GM19043 (cell line): ENCODE results near the gene EIF2AK3.
"Not testable (repeated sequence)": the region's sequence is repeated elsewhere in the genome, so short reads cannot be mapped to it uniquely, and the experiment has no call there.

ENCODE experiments used
- ATAC-seq: cut with Tn5 transposase; IDR thresholded peaks from one replicate; pipeline ENCODE4 v1.9.1; 2021; ENCODE audit warnings: low read depth; ENCODE audit not compliant: unreplicated experiment

EIF2AK3 gene

DNA sequence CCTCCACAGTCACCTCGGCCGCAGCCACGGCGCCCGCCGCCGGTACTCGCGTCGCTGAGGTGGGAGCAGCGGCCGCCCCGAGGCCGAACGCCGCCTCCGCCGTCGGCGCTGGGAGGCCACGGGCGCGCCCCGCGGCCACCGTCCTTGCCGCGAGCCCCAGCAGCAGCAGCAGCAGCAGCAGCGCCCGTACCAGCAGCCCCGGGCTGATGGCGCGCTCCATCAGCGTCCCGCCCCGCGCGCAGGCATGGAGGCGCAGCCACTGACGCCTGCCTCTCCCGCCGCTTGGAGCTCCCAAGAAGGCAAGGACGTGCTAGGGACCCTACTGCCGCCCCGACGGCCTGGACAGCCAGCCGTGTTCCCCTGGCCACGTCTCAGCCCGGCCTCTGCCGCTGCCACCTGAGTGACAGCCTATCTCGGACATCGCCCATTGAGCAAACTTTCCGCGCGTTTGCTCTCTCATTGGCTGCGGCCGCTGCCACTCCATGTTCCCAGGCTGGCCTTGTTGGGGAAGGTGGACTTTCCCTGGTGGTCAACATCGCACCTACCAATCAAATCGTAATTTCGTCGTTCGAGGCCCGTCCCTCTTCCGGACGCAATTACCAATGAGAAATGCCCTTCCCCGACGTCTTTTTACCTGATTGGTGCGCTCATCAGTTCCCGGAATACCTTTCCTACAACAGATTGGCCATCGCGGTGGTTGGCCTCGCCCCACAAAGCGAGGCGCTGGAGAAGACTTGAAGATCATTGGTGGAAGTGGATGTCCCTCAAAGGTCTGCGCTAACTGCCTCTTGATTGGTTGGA, at the start of gene EIF2AK3:
Gene EIF2AK3 (minus strand): TSS at position 410 of the 801 bp plus-strand sequence. CDS start 190 bp downstream, at position 220.
- ATAC-seq: peak; percentile 84

DNA sequence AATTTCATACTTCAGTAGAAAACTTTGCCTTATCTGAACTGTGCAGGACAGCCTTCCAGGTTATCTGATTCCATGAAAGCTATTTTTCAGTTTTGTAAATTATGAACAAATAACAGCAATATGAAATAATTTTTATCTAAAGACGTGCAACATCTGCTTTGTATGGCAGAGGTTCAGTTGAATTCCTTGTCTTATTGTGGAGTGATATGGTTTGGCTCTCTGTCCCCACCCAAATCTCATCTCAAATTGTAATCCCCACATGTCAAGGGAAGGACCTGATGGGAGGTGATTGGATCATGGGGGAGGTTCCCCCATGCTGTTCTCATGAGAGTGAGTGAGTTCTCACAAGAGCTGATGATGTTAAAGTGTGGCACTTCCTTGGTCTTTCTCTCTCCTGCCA, 46.1 kb upstream of the EIF2AK3 start:
- no peak for ATAC-seq

DNA sequence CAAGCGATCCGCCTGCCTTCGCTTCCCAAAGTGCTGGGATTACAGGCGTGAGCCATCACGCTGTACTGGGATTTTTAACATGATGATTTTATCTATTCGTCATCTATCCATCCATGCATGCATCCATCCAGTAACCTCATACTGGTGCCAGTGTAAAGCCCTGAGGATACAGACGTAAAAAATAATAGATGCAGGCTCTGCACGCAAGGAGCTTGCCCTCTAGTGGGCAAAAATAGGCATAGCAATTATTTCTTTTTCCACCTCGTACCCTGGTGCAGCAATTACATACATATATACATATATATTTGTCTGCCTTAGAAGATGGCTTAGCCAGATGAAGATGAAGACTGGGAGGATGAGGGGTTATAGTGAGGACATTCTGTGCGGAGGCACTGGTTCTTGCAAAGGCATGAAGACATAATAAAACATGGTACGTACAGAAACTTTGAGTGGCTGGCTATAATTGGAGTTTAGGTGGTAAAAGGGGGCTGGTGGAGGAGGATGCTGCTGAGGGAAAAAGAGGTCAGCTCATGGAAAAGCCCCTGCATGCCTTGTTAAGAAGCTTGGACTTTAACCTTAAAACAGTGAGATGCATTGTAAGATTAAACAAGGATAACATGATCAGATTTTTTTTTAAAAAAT, 44.6 kb upstream of the EIF2AK3 start:
- no peak for ATAC-seq

DNA sequence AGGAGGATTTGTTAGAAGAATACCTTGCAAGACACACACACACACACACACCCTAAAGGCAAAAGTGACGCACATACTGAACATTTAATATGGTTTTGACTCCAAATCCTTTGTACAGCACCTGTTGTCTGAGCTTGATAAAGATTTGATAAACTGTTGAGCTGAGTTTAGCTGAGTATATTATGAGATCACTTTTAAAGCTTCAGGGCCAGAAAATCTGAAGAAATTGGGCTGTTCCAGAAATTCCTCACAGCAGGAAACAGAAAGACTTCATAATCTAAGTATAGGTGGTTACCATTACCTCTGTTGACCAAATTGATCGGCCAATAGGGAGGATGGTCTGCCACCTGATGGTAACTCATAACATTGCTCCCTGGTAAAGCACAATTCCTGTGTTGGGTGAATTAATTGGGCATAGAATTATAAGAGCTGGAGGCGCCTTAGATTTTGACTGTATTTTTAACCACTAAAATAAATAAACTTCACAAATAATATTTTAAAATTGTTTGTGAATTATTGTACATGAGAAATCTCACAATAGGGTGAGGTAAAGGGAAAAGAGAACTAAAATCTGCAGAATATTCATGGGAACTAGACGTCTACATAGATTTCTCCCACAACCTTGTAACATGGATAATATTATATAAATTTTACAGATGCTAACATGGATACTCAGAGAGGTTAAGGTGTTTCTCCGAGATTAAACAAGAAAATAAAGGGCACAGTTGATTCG, 42.4 kb upstream of the EIF2AK3 start:
- ATAC-seq: peak; percentile 59

DNA sequence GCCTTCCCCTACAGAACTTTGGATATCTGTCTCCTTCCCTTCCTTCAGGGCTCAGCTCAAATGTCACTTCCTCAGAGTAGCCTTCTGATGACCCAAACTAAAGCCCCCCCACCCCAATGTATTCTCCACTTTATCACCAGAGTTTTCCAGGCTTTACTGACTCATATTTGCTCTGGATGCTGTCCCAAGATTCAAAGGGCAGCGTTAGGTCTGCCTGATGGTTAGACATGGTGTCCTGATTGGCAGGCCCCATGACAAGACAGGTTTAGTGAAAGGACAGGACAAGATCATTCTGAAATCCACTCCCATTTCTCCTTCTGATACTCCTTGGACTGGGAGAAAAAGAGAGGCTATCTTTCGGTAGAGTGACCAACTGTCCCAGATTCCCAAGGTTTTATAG, 41.6 kb upstream of the EIF2AK3 start:
- ATAC-seq: no peak

DNA sequence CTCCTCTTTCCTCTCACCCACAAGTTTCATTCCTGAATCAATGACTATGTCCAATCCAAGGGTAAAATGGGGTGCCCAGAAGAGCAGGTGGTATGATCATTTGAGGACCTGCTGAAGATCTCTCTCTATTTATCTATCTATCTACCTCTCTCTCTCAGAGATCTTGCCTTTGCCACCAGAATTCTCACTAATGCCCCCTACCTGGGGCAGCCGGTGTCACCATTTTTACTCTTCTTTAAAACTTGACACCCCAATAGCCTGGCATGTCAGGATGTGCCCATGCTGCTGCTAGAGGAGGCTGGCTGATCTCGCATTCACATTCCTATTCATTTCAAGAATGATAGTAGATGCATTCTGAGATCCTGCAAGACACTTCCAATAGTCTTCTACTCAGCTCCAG, 40.0 kb upstream of the EIF2AK3 start:
- ATAC-seq: no peak

DNA sequence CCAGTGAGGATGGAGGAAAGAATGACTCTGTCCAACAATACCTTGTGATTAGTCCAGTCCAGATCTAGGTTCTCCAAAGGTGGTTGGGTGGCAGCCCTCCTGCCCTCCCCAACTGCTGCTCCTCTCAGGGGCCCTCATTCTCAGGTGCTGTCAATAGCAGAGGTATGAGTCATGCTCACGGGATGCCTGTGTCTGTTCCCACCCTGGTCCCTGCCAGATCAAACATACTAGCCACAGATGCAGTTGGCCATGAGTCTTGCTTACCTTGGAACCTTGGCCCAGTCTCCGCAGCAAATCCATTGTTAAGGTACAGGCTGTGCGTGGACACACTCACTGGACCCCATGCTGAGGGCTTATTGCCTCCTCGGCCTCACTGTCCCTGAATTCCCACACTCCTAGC, 39.3 kb upstream of the EIF2AK3 start:
- ATAC-seq: no peak

DNA sequence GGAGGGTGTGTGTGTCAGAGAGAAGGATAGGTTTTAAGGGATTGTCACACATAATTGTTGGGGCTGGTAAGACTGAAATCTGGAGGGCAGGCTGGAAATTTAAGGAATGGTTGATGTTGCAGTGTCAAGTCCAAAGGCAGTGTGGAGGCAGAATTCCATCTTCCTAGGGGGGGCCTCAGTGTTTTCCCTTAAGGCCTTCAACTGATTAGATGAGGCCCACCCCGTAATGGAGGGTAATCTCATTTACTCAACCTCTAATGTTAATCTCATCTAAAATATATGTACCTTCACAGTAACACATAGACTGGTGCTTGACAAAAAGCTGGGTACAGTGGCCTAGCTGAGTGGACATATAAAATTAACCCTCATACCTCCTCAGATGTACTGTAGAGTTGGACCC, 33.4 kb upstream of the EIF2AK3 start:
- ATAC-seq: no peak

DNA sequence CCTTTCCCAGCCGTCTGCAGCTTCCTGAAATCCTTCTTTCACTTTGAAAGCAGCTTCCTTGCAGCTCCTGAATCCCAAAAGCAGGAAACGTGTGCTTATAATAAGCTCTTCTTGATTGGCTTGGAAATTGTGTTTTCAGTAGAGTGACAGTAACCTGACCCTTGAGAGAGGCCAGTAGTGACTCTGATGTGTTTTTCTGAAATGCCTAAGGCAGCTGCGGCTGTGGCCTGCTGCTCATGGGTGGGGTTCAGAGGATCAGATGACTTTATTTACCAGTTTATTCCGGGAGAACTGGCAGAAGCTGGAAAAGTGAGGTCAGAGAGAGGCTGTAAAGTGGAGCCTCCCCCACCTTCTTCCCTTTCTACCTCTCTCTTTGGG, 32.3 kb upstream of the EIF2AK3 start:
- no peak for ATAC-seq

DNA sequence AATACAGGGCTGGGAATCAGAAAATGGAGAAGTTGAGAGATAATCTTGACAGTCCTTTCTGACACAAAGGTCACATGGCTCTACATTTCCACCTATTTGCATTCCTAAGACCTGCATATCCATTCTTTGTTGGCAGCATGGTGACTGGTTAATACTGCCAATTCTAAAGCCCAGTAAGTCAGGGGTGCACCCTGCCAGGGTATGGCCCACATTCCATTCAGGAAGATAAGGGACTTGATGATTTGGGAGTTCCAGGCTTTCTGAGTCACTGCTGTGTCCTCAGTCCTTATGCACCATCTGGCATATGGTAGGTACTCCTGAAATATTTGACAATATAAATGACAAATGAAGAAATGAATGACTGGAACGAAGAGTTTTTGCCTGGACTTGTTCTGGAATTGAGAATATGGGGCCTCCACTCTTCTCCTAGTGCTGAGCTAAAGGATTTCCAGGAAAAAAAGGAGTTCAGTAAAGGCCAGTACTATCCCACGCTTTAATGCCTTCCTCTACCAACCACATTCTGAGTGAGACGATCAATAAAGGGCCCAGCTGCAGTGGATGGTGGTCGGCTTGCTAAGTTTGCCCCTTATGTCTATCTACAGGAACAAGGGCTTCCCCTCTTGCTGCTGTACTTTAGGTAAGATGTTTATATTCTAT, 31.7 kb upstream of the EIF2AK3 start:
- no peak for ATAC-seq

DNA sequence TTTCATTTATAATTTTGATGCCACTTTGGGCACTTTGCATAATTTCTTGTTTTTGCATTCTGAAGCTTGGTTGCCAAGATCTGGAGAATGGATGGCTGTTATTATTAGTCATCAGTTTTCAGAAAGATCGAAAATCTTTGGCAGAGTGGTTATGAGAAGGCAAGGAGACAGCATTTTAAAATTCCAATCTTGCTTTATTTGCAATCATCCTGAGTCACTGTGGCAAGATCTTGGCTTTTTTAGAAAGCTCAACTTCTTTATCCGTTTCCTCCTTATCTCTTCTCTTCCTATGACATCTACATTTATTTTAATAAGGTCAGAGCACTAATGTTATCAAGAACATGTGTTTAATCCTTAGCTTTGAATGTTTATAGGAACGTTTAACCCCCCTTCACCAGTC, 31.1 kb upstream of the EIF2AK3 start:
- ATAC-seq: no peak

DNA sequence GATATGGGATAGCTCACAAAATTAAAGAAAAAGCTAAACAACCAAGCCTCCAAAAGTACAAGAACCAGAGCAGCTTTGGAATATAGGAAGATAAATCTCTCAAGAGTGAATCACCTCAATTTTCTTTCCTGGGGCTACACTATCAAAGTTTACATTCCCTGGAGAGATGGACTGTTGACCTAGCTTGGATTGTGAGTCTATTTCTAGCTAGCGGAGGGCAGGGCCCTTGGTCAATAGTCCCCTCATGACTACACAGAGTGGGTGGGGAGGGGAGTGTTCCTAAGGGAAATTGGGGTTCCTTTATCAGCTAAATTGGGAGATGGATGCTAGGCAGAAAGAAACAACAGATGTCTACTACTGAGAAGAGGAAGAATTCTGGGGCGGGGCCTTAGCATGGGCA, 29.9 kb upstream of the EIF2AK3 start:
- no peak for ATAC-seq

DNA sequence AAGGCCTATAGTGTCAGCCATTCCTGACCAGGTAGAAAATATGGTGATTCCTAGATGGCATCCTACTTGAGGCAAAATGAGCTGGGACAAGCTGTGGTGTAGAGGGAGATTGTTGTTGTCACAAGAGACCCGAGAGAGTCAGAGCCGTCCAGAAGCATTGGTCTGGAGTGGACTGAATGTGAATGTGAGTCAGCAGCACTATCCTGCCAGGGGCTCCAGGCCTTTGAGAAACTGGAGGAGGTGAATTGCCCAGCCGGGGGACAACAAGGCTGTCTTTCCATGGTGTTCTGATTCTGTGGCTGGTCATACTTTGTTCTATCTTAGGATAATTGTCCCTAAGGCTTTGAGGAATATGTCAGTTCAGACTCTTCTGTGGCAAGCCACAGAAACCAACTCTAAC, 29.4 kb upstream of the EIF2AK3 start:
- no peak for ATAC-seq

DNA sequence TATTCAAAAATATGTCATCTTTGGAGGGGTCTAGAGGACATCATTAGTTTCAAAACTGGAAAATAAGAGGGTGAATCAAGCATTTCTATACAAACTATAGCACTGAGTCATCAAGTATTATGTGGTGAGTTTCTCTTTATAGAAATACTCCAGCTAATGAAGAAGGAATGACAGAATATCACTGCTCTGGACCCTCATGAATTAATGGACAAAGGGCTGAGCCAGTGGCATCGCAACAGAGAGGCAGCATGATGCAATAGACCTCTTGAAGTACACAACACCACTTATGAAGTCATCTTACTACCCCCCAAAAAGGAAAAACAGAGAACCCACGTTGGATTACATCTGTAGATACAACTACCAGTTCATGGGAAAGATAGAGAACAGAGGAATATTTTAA, 27.4 kb upstream of the EIF2AK3 start:
- no peak for ATAC-seq

DNA sequence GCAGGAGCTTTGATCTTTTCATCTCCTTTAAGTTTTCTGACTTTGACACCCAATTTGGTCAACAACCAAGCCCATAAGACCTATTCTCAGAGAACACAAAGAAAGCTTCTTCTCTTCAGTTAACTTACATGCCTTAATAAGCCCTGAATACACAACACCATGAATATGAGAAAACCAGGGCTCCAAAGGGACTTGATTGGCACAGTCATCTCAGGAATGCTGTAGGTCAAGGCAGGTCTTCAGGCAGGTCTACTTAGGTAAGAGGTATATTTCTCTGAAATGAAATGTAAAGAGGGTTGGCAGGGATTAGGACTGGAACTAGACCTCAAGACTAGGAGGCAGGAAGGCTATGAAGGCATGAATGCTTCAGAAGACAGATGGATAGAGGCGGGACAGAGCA, 24.4 kb upstream of the EIF2AK3 start:
- no peak for ATAC-seq

DNA sequence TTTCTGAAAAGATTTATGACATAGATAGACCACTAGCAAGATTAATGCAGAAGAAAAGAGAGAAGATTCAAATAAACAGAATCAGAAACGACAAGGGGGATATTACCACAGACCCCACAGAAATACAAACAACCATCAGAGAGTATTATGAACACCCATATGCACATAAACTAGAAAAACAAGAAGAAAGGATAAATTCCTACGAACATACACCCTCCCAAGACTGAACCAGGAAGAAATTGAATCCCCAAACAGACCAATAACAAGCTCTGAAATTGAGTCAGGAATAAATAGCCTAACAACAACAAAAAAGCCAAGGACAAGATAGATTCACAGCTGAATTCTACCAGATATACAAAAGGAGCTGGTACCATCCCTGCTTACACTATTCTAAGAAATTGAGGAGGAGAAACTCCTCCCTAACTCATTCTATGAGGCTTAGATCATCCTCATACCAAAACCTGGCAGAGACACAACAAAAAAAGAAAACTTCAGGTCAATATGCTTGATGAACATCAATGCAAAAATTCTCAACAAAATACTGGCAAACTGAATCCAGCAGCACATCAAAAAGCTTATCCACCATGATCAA, 18.1 kb upstream of the EIF2AK3 start:
- not testable (repeated sequence) for ATAC-seq

DNA sequence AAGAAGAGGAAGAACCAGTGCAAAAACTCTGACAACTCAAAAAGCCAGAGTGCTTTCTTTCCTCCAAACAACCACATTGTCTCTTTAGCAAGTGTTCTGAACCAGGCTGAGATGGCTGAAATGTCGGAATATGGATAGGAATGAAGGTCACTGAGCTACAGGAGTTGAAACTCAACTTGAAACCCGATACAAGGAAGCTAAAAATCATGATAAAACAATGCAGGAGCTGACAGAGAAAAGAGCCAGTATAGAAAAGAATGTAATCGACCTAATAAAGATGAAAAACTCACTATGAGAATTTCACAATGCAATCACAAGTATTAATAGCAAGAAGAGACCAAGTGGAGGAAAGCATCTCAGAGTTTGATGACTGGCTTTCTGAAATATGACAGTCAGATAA, 15.0 kb upstream of the EIF2AK3 start:
- no peak for ATAC-seq

DNA sequence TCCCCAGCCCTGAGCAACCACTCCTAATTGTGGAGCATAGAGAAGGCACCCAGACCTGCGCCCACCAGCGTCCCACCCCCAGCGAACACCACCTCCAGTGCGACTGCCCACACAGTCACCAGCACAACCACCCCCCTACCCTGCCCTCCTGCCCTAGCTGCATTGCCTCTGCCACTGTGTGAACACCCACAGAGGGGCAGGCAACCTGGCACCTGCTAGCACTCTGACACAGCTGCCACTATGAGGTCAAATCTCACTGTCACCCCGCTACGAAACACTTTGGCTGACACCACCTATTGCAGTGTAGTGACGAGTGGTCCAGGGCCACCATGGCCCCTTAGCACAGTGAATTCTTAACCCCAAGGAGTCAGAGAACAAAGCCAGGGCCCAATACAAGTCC, 14.1 kb upstream of the EIF2AK3 start:
- ATAC-seq: no peak

DNA sequence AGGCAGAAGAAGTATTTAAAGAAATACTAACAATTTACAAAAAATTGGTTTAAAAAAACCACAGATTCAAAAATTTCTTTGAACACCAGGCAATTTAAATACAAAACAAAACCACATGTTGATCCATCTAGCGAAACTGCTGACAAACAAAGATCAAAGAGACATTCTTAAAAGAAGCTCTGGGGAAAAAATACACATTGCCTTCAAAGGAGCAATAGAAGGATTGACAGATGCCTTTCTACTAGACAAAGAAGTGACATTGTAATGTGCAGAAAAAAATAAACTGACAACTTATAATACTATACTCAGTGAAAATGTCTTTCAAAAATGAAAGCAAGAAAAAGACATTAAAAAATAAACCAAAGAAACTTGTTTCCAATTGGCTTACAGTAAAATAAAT, 12.6 kb upstream of the EIF2AK3 start:
- no peak for ATAC-seq

DNA sequence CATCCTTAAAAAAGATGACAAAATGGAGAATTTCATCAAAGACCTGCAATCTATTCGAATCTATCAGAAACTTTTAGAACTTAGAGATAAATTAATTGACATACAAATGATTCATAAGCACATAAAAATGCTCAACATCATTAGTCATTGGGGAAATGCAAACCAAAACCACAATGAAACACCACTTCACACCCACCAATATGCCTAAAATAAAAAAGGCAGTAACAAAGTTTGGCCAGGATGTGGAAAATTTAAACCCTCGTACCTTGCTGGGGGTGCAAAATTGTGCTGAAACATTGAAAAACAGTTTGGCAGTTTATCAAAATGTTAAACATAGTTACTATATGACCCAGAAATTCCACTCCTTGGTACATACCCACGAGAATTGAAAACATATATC, 11.5 kb upstream of the EIF2AK3 start:
- ATAC-seq: no peak

DNA sequence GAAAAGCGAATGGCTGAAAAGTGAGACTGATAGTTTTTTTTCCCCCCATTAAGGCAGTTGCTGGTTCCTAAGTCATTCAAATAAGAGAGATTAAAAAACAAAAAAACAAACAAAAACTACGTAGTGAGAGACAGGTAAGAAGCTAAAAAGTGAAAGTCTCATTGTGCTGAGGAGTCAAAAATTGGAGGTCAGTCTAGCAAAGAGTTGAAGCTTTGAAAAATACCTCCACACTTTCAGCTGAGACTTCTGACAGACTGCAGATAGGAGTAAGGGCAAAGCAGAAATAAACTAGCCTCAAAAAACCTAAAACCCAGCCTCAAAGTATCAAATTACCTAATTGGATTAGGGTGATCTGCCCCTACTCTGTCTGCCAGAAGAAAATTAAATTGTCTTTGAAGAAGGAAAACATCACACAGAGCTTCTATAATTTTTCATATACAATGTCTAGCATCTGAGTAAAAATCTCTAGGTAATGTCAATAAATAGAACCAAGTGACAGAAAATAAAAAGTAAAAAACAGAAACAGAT, 10.9 kb upstream of the EIF2AK3 start:
- no peak for ATAC-seq
